ENCODE measurements around the gene SESN3.

Gene SESN3

DNA sequence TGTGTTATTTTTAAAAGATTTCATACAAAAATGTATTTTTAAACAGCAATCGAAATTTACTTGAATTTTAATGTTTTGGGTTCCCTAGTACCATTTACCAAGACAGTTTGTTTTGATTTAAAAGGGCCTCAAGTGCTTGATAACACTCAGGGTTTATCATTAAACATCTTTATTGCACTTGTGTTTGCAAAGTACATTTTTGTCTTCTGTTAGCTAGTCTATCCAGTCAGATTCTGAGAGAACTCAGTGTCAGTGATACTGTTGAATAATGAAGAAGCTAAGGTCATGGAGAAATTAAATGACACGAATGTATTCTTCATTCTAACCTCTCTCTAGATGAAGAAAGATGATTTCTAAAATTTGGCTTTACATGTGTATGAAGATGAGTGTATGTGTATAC lies 12.7 kb upstream of the SESN3 start:
- ChIA-PET POLR2A (no interaction called here), CTCF (interaction anchor here (1.3 to 3.7 kb wide), 5 partner anchors 9 to 462 kb away, joined by 4 to 19 read pairs (median 9); partner anchors contain the start of gene SESN3)

GRCh38 chr11:95242845-95243605 lies 12.0 kb upstream of the SESN3 start:
- TF ChIP-seq, protein P1, sequence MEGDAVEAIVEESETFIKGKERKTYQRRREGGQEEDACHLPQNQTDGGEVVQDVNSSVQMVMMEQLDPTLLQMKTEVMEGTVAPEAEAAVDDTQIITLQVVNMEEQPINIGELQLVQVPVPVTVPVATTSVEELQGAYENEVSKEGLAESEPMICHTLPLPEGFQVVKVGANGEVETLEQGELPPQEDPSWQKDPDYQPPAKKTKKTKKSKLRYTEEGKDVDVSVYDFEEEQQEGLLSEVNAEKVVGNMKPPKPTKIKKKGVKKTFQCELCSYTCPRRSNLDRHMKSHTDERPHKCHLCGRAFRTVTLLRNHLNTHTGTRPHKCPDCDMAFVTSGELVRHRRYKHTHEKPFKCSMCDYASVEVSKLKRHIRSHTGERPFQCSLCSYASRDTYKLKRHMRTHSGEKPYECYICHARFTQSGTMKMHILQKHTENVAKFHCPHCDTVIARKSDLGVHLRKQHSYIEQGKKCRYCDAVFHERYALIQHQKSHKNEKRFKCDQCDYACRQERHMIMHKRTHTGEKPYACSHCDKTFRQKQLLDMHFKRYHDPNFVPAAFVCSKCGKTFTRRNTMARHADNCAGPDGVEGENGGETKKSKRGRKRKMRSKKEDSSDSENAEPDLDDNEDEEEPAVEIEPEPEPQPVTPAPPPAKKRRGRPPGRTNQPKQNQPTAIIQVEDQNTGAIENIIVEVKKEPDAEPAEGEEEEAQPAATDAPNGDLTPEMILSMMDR (IDR thresholded peaks at IDR 0.05; ENCODE audit: control extremely low read depth, extremely low read depth, low read depth, missing control alignments) = no peak
- no peak for DNase-seq (ENCODE audit: extremely low spot score)
- POLR2A ChIA-PET = no interaction called here
- CTCF ChIA-PET = interaction anchor here (0.7 to 3.7 kb wide), 5 partner anchors 10 to 462 kb away, joined by 3 to 19 read pairs (median 5); partner anchors contain the start of gene SESN3

More for the DNA sequence above, 12.7 kb upstream of the SESN3 start:
- TF ChIP-seq, protein P1 (IDR thresholded peaks at IDR 0.05; ENCODE audit: control extremely low read depth, extremely low read depth, low read depth, missing control alignments) = no peak
- no peak for DNase-seq (ENCODE audit: extremely low spot score)

DNA sequence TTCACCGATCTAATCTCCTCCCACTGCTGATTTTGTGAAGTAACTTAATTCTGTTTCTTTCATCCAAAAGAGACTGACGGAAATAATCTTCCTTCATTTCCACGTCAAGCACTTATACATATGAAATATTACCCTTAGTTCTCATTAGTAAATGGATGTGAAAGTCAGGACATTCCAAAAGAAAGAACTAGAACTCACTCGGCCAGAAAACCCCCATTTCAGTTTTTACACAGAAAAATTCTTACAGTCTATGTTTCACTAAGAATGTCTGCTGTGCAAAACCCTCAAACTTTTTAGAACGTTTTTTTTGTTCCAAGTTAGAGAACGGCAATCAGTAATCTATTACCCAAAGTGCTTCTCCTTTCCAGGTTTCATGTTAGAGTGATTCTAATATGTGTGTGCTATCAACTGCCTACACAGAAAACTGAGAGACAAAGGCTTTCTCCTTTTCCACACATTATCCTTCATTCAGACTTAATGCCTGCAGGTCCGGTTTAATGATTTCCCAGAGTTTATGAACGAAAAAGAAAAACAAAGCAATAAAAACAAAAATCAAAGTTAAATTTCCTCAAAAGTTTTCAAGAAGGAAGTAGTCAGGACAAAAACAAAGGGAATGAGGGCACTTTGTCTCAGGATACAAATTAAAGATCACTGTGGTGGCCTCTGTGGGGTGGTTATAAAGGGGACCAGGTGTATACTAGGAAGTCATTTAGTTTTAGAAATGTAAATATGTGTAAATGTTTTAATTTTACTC lies 11.3 kb upstream of the SESN3 start:
- ChIA-PET POLR2A (interaction anchor here (1.4 kb wide), 1 partner anchor 10 kb away, joined by 3 read pairs; no protein-coding TSS in a partner anchor), CTCF (interaction anchor here (0.7 to 3.7 kb wide), 6 partner anchors 10 to 463 kb away, joined by 3 to 19 read pairs (median 5); partner anchors contain the start of gene SESN3)
- TF ChIP-seq, protein P1 (IDR thresholded peaks at IDR 0.05; ENCODE audit: control extremely low read depth, extremely low read depth, low read depth, missing control alignments) = no peak
- DNase-seq (ENCODE audit: extremely low spot score) = no peak

DNA sequence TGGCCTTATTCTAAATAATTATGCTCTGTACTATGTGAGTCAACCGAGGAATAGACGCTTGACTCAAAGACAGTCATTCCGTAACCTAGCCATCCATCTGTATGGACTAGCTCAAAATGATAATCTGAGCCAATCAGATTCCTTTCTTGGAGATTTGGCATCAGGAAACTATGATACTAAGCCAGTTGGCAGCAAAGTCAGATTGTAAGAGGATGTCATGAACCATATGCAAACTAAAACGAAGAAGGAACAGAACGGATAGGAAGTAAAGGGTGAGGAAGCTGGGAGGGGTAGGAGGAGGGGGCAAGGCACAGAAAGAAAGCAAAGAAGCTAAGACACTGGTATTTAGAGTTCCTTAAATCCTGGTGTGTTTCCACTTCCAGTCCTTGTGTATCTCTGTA lies 10.7 kb upstream of the SESN3 start:
- POLR2A ChIA-PET = interaction anchor here (1.4 kb wide), 1 partner anchor 9 kb away, joined by 3 read pairs; no protein-coding TSS in a partner anchor
- no peak for DNase-seq (ENCODE audit: extremely low spot score)
- CTCF ChIA-PET = interaction anchor here (1.6 to 1.7 kb wide), 2 partner anchors 11 to 464 kb away, joined by 5 to 15 read pairs; partner anchors contain the start of gene SESN3
- TF ChIP-seq, protein P1 (IDR thresholded peaks at IDR 0.05; ENCODE audit: control extremely low read depth, extremely low read depth, low read depth, missing control alignments) = no peak

DNA sequence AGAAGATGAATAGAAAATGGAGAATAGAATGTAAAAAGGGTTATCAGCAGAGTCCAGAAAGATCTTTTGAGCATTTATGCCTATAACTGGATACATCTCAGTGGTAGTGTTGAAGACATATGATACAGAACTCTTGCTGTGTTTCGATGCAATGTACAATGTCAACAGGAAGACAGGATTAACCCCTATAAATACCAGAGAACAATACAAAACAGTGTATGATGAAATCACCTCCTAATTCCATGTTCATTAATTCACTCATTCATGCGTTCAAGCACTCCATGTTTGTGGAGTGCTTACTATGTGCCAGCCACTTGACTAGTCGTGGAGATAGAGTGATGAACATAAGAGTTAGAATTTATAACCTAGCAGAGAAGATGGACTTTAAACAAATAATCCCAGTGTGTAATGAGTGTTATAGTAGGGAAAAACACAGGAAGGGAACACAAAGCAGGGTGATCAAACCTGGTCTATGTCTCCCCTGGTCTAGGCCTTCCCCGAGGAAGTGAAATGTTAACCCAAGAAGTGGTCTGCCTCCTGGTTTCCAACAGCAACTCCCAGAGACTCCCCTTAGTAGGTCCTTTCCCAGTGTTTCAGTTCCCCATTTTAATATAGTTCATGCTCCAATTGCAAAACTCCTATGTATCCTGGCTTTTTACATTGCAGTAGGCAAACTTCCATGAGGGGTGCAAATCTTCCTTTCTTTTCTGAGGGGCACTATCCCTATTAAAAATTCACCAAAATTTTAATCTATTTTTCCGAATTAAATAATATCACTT lies 9.1 kb upstream of the SESN3 start:
- ChIA-PET POLR2A (no interaction called here), CTCF (interaction anchor here (1.6 to 1.7 kb wide), 2 partner anchors 9 to 465 kb away, joined by 5 to 15 read pairs; partner anchors contain the start of gene SESN3)
- no peak for DNase-seq (ENCODE audit: extremely low spot score)
- TF ChIP-seq, protein P1 (IDR thresholded peaks at IDR 0.05; ENCODE audit: control extremely low read depth, extremely low read depth, low read depth, missing control alignments) = no peak

All from GM10248 (cell line).